GM12878 (cell line): Measurements from ENCODE around the gene POLDIP3. TPM values are rescaled to one million over a fixed set of nuclear protein-coding genes. Genes with fewer than 3 reads are reported as not detected.

Source experiments
- ATAC-seq: fragments of 200-7000 bp; cut with Tn5 transposase; 3 replicates; pipeline ENCODE4 v1.9.1; 2020; ENCODE audit warnings: mild to moderate bottlenecking, moderate library complexity
- BruUV-seq: library from RNA; stranded (reverse); fragments of 400-500 nt; replicated peaks from 2 replicates; lab custom pipeline; 2021; lab: Mats Ljungman, UMichigan
- CTCF ChIA-PET: fragments of 300-600 bp; sonication (Branson Sonifier 250); formaldehyde crosslinking; extraction: SDS; loops from one replicate; lab custom pipeline; 2021; ENCODE audit warnings: inconsistent platforms; lab: Yijun Ruan, JAX
- POLR2A ChIA-PET: fragments of 350-600 bp; formaldehyde crosslinking; extraction: SDS; loops from one replicate; lab custom pipeline; 2021; ENCODE audit warnings: inconsistent platforms; lab: Charles Lee
- RAD21 ChIA-PET: fragments of 300-600 bp; sonication (Branson Sonifier 250); formaldehyde crosslinking; loops from one replicate; lab custom pipeline; 2023; ENCODE audit warnings: antibody characterized with exemption; ENCODE audit not compliant: unreplicated experiment; lab: Charles Lee
- SMC1A ChIA-PET: fragments of 300-600 bp; sonication (Branson Sonifier 250); formaldehyde crosslinking; loops from one replicate; lab custom pipeline; 2023; ENCODE audit not compliant: unreplicated experiment, uncharacterized antibody; lab: Charles Lee
- DNase-seq: peaks from one replicate; pipeline ENCODE4 v3.0.0-alpha.2; 2011; ENCODE audit warnings: low read depth, low spot score
- FAIRE-seq: peaks from 3 replicates; lab custom pipeline; 2011; peaks lifted over from hg19 to GRCh38; lab: Jason Lieb, UNC
- H2AFZ ChIP-seq: 2 replicates; pipeline ENCODE4 v1.6.0; 2011; ENCODE audit warnings: low read depth, low read length, control low read depth; ENCODE audit not compliant: control insufficient read depth
- H3K27ac ChIP-seq: 2 replicates; pipeline ENCODE4 v1.5.1; 2011; ENCODE audit warnings: control low read depth; ENCODE audit not compliant: control insufficient read depth, insufficient read depth
- H3K27me3 ChIP-seq, 2 experiments: replicated peaks in 1 of 2; 2 replicates each; pipeline versions ENCODE4 v1.6.0 to v1.6.1; 2011; ENCODE audit warnings: low read length in 1 of 2; ENCODE audit not compliant: control insufficient read depth in 2 of 2, insufficient read depth in 2 of 2
- H3K36me3 ChIP-seq, 2 experiments: 2 replicates each; pipeline ENCODE4 v1.5.1; 2011; ENCODE audit warnings: low read length in 1 of 2; ENCODE audit not compliant: control insufficient read depth in 2 of 2, insufficient read depth in 2 of 2
- H3K4me1 ChIP-seq: 2 replicates; pipeline ENCODE4 v1.6.1; 2011; ENCODE audit warnings: mild to moderate bottlenecking, low read length, moderate library complexity, mixed read lengths; ENCODE audit not compliant: control insufficient read depth, insufficient read depth
- H3K4me2 ChIP-seq: 2 replicates; pipeline ENCODE4 v1.6.0; 2011; ENCODE audit warnings: control low read depth; ENCODE audit not compliant: control insufficient read depth, insufficient read depth
- H3K4me3 ChIP-seq: fragments of 200-600 bp; sonication (generic); 2 replicates; pipeline ENCODE4 v1.5.1; 2016
- H3K79me2 ChIP-seq: 2 replicates; pipeline ENCODE4 v1.6.0; 2011; ENCODE audit warnings: low read length; ENCODE audit not compliant: control insufficient read depth, insufficient read depth
- H3K9ac ChIP-seq: 2 replicates; pipeline ENCODE4 v1.8.0; 2011; ENCODE audit warnings: low read length, control low read depth, mixed read lengths; ENCODE audit not compliant: control insufficient read depth, insufficient read depth
- H3K9me3 ChIP-seq: replicated peaks from 3 replicates; pipeline ENCODE4 v1.5.1; 2011; ENCODE audit warnings: mild to moderate bottlenecking, low read length; ENCODE audit not compliant: control insufficient read depth, insufficient read depth
- H4K20me1 ChIP-seq: 2 replicates; pipeline ENCODE4 v1.6.0; 2011; ENCODE audit not compliant: control insufficient read depth, insufficient read depth
- CREB1 ChIP-seq: IDR thresholded peaks from 2 replicates; pipeline ENCODE4 v1.6.1; 2012; ENCODE audit warnings: low read depth, mild to moderate bottlenecking, inconsistent platforms
- IRF3 ChIP-seq: fragments of 450-650 bp; IDR thresholded peaks from 2 replicates; pipeline ENCODE4 v1.6.1; 2014; ENCODE audit warnings: mild to moderate bottlenecking
- NBN ChIP-seq: fragments of 450-650 bp; IDR thresholded peaks from 2 replicates; pipeline ENCODE4 v1.6.1; 2016
- SMARCA5 ChIP-seq: fragments of 450-650 bp; IDR thresholded peaks from 2 replicates; pipeline ENCODE4 v1.6.1; 2017; ENCODE audit warnings: mild to moderate bottlenecking
- SP1 ChIP-seq: IDR thresholded peaks from one replicate; pipeline ENCODE4 v1.6.1; 2011; ENCODE audit warnings: low read depth, low read length
- STAT1 ChIP-seq: fragments of 450-650 bp; conservative IDR thresholded peaks from 2 replicates; pipeline ENCODE4 v1.6.1; 2014; ENCODE audit warnings: antibody characterized with exemption, mild to moderate bottlenecking
- USF2 ChIP-seq: IDR thresholded peaks from 2 replicates; pipeline ENCODE4 v1.6.1; 2011; ENCODE audit warnings: low read depth, low read length, improper control_type of control experiment, borderline replicate concordance
- YBX1 ChIP-seq: fragments of 450-650 bp; IDR thresholded peaks from 2 replicates; pipeline ENCODE4 v1.6.1; 2016; ENCODE audit warnings: antibody characterized with exemption
- WGBS: methylation state at CpG from one replicate; pipeline ENCODE4 v1.1.6; 2016; ENCODE audit warnings: low lambda C conversion rate; ENCODE audit not compliant: insufficient replicate concordance, insufficient coverage; ENCODE audit errors: missing lambda C conversion rate; 5-methylcytosine and 5-hydroxymethylcytosine counted together
- in situ Hi-C: fragments of 300-500 bp; cut with MboI; formaldehyde crosslinking; loops from 9 replicates; pipeline ENCODE4 v1.14.3; 2018; ENCODE audit warnings: mixed read lengths
- intact Hi-C: fragments of 100-400 bp; cut with micrococcal nuclease; formaldehyde crosslinking; loops from one replicate; pipeline ENCODE4 v1.14.2; 2022; ENCODE audit not compliant: unreplicated experiment
- polyA plus RNA-seq, 11 experiments: library from polyadenylated mRNA; depleted of rRNA in 4 of 11; unstranded in 6 of 11; stranded (reverse) in 5 of 11; fragments of >200 nt; fragmentation: Nextera tagmentation in 4 of 11; fragmentation: Illumina TruSeq in 1 of 11; extraction: Ambion mirVana in 4 of 11; extraction: Trizol in 1 of 11; gene quantifications; 1 replicate in 1 of 11; 2 replicates in 10 of 11; pipeline versions ENCODE4 v1.2.1 to v1.2.3, GENCODE V29; 2011 to 2016; ENCODE audit warnings: inconsistent platforms in 2 of 11, missing spikeins in 2 of 11, low read depth in 1 of 11
- total RNA-seq, 4 experiments: library from RNA; depleted of rRNA in 3 of 4; stranded (reverse); fragments of >200 nt in 3 of 4; fragmentation: Illumina TruSeq in 1 of 4; extraction: Trizol in 1 of 4; gene quantifications; 2 replicates each; pipeline versions ENCODE4 v1.2.1 to v1.2.3, GENCODE V29; 2013 to 2021

POLDIP3 gene
- total and polyA plus RNA-seq, 10 of the 15 experiments (the other 5 are each of a cell fraction or from before 2014, with no cell fraction given), result 14.8 to 60.2 (median 49.5) TPM

- CTCF ChIA-PET, result no interaction called here
- no TSS peak for BruUV-seq
- SMC1A ChIA-PET, result no interaction called here
Measured at GRCh38 chr22:42604403-42604802, 10.3 kb downstream of the POLDIP3 start.

GRCh38 chr22:42603427-42603826 lies 11.3 kb downstream of the POLDIP3 start:
- Histone ChIP-seq H3K9ac (no peak overlapping the region), H3K36me3 (peaks cover 26 to 34% of the 10 kb centered on the region in 2 experiments), H3K9me3 (no peaks in the 10 kb centered on the region), H2AFZ (no peak overlapping the region), H3K27ac (no peak overlapping the region)
- no peak for DNase-seq
- in situ Hi-C loops, result no loop called here
- ATAC-seq, result no peak
- intact Hi-C loops, result no loop called here
- TF ChIP-seq STAT1, result no peak
- TF ChIP-seq USF2, result no peak
- no peak for TF ChIP-seq SMARCA5
- no peak for TF ChIP-seq CREB1
- TF ChIP-seq IRF3, result no peak
- no peak for TF ChIP-seq SP1
- TF ChIP-seq YBX1, result no peak
- TF ChIP-seq, all 136 proteins: peak for 0
- H3K4me2 ChIP-seq, result no peak overlapping the region
- 98% methylated on average over 2 of the region's 2 CpGs for WGBS
- ChIA-PET CTCF (no interaction called here), POLR2A (no interaction called here), RAD21 (no interaction called here), SMC1A (no interaction called here)
- H3K4me1 ChIP-seq, result no peaks in the 10 kb centered on the region
- H3K79me2 ChIP-seq, result peaks cover 25% of the 10 kb centered on the region
- FAIRE-seq, result no peak
- H3K27me3 ChIP-seq, result no peaks in the 10 kb centered on the region
- H4K20me1 ChIP-seq, result 0 out of 2 replicates have a peak, but pooled peaks cover 7% of the 10 kb centered on the region
- no peak overlapping the region for H3K4me3 ChIP-seq
- no TSS peak for BruUV-seq

More at GRCh38 chr22:42604403-42604802, 10.3 kb downstream of the POLDIP3 start:
- H3K36me3 ChIP-seq, result peaks cover 24 to 29% of the 10 kb centered on the region in 2 experiments
- no peak for ATAC-seq
- no peak overlapping the region for H3K4me2 ChIP-seq
- no peak for DNase-seq
- no peaks in the 10 kb centered on the region for H3K4me1 ChIP-seq
- H2AFZ ChIP-seq, result no peak overlapping the region
- no peaks in the 10 kb centered on the region for H3K9me3 ChIP-seq
- WGBS, result 42% methylated on average over 3 of the region's 3 CpGs
- FAIRE-seq, result no peak
- peaks cover 12% of the 10 kb centered on the region; the same call in 1 of the 2 replicates for H4K20me1 ChIP-seq
- no peak overlapping the region for H3K4me3 ChIP-seq
- TF ChIP-seq NBN, result no peak
- no peak overlapping the region for H3K9ac ChIP-seq
- no peaks in the 10 kb centered on the region for H3K27me3 ChIP-seq
- ChIA-PET POLR2A (no interaction called here), RAD21 (no interaction called here)
- intact Hi-C loops (no loop called here), in situ Hi-C loops (no loop called here)
- peaks cover 35% of the 10 kb centered on the region for H3K79me2 ChIP-seq
- no peak overlapping the region for H3K27ac ChIP-seq
